ENCODE measurements around the gene STRIP2. TPM values are rescaled to one million over a fixed set of nuclear protein-coding genes. Genes with fewer than 3 reads are reported as not detected.

The STRIP2 gene
- total and polyA plus RNA-seq, 9 of the 15 experiments (the other 6 are each of a cell fraction or from before 2014, with no cell fraction given), result 10.1 to 81.8 (median 42.3) TPM

GRCh38 chr7:129470411-129470810 is 36.2 kb downstream of the STRIP2 start:
- POLR2A ChIA-PET, result interaction anchor here (0.9 to 1.5 kb wide), 5 partner anchors 9 to 173 kb away, joined by 3 to 6 read pairs (median 4); no protein-coding TSS in a partner anchor
- peaks cover 92% of the 10 kb centered on the region for H3K36me3 ChIP-seq (ENCODE audit: control insufficient read depth, insufficient read depth, low read length)
- no peak overlapping the region for H2AFZ ChIP-seq (ENCODE audit: low read depth, low read length)
- H3K4me2 ChIP-seq (ENCODE audit: insufficient read depth, low read length), result no peak overlapping the region
- H3K4me3 ChIP-seq, result no peak overlapping the region
- CTCF ChIA-PET (ENCODE audit: low intra/inter-chr PET ratio), result interaction anchor here (3.5 to 5.5 kb wide), 3 partner anchors 101 to 252 kb away, joined by 44 to 80 read pairs (median 60); no protein-coding TSS in a partner anchor
- DNase-seq (ENCODE audit: extremely low read depth in 1 of 4, low spot score in 3 of 4) (no peak), FAIRE-seq (no peak), ATAC-seq (no peak)
- no TSS peak for BruUV-seq (replicated peaks)
- 95% methylated on average over 1 of the region's 1 CpG for WGBS (ENCODE audit: insufficient coverage, low coverage, missing lambda C conversion rate)
- no peaks in the 10 kb centered on the region for H3K9me1 ChIP-seq (ENCODE audit: control insufficient read depth, insufficient read depth, low read length)
- H3K27ac ChIP-seq (ENCODE audit: extremely low read depth, low read depth, low read length), result no peak overlapping the region
- in situ Hi-C loops (cut with MboI), result loop anchor here (5.0 kb wide), 1 partner anchor 248 kb away; no protein-coding TSS in a partner anchor
- no peaks in the 10 kb centered on the region for H4K20me1 ChIP-seq (replicated peaks; ENCODE audit: control insufficient read depth, insufficient read depth, low read length)
- no peaks in the 10 kb centered on the region for H3K4me1 ChIP-seq (replicated peaks in 1 of 2; ENCODE audit: control insufficient read depth in 2 of 2, insufficient read depth in 2 of 2, low read length in 2 of 2)
- H3K9me3 ChIP-seq (replicated peaks; ENCODE audit: control insufficient read depth, insufficient read depth, low read depth, low read length), result no peaks in the 10 kb centered on the region
- no peaks in the 10 kb centered on the region for H3K79me2 ChIP-seq (ENCODE audit: control insufficient read depth, insufficient read depth, low read length)
- no peak overlapping the region for H3K9ac ChIP-seq (ENCODE audit: insufficient read depth in 1 of 2, low read depth in 2 of 2, low read length in 2 of 2)
- no peaks in the 10 kb centered on the region for H3K27me3 ChIP-seq (ENCODE audit: control insufficient read depth in 2 of 2, insufficient read depth in 2 of 2, low read length in 2 of 2)
- intact Hi-C loops (cut with micrococcal nuclease), result loop anchor here (5.0 kb wide), 1 partner anchor 357 kb away; no protein-coding TSS in a partner anchor
- TF ChIP-seq ZNF586 (CRISPR knock-in tag; conservative IDR thresholded peaks at IDR 0.05) (no peak), RFX7 (CRISPR knock-in tag; IDR thresholded peaks at IDR 0.05) (no peak), ADNP (tag; IDR thresholded peaks at IDR 0.05) (no peak), ZKSCAN1 (IDR thresholded peaks at IDR 0.05; ENCODE audit: low read depth, low read length) (no peak), HDAC6 (IDR thresholded peaks at IDR 0.05; ENCODE audit: low read depth, low read length) (no peak), NBN (IDR thresholded peaks at IDR 0.05; ENCODE audit: low read depth) (no peak), MNT (conservative IDR thresholded peaks at IDR 0.05) (no peak), GATAD2A (IDR thresholded peaks at IDR 0.05) (no peak), ZNF239 (CRISPR knock-in tag; IDR thresholded peaks at IDR 0.05) (no peak), ETV6 (IDR thresholded peaks at IDR 0.05; ENCODE audit: borderline replicate concordance in 1 of 2, low read depth in 2 of 2, low read length in 1 of 2) (no peak), ETV6 (CRISPR knock-in tag; IDR thresholded peaks at IDR 0.05; ENCODE audit: borderline replicate concordance) (no peak), RBFOX2 (IDR thresholded peaks at IDR 0.05; ENCODE audit: low read depth, low read length) (no peak), ZNF518B (CRISPR knock-in tag; IDR thresholded peaks at IDR 0.05) (no peak), KLF1 (tag; IDR thresholded peaks at IDR 0.05) (no peak), ZNF512 (tag; IDR thresholded peaks at IDR 0.05) (no peak), NUFIP1 (IDR thresholded peaks at IDR 0.05; ENCODE audit: partially characterized antibody) (no peak)

Data from K562 (cell line).